ENCODE data around the gene CARNS1.
A peak's percentile ranks its signal among the peaks of the same experiment; 100 is the strongest.
"Not testable (repeated sequence)": the region's sequence is repeated elsewhere in the genome, so short reads cannot be mapped to it uniquely, and the experiment has no call there.

The CARNS1 gene

GRCh38 chr11:67396587-67397389 lies 18.7 kb upstream of the CARNS1 start:
- no peak for DNase-seq (ENCODE audit: low read depth)

- DNase-seq (ENCODE audit: low read depth): no peak
Measured at GRCh38 chr11:67397536-67397935, 17.9 kb upstream of the CARNS1 start.

- DNase-seq (ENCODE audit: low read depth): no peak
Measured at GRCh38 chr11:67397986-67398660, 17.4 kb upstream of the CARNS1 start.

GRCh38 chr11:67398661-67399563 lies 16.6 kb upstream of the CARNS1 start:
- no peak for DNase-seq (ENCODE audit: low read depth)

- DNase-seq (ENCODE audit: low read depth): no peak
Measured at GRCh38 chr11:67400251-67400941, 15.1 kb upstream of the CARNS1 start.

GRCh38 chr11:67400942-67401494 lies 14.5 kb upstream of the CARNS1 start:
- no peak for DNase-seq (ENCODE audit: low read depth)

- peak; percentile 85 for DNase-seq (ENCODE audit: low read depth)
Measured at GRCh38 chr11:67401495-67402191, 13.8 kb upstream of the CARNS1 start, which contains the start of gene PPP1CA. Gene PPP1CA (minus strand): TSS chr11:67401858. CDS start chr11:67401782, 76 bp downstream.

GRCh38 chr11:67402192-67402839 lies 13.2 kb upstream of the CARNS1 start:
- DNase-seq (ENCODE audit: low read depth): not testable (repeated sequence)

GRCh38 chr11:67403085-67403484 lies 12.4 kb upstream of the CARNS1 start:
- DNase-seq (ENCODE audit: low read depth): not testable (repeated sequence)

- DNase-seq (ENCODE audit: low read depth): no peak
Measured at GRCh38 chr11:67404515-67405195, 10.8 kb upstream of the CARNS1 start.

GRCh38 chr11:67405196-67405567 lies 10.3 kb upstream of the CARNS1 start:
- DNase-seq (ENCODE audit: low read depth): no peak

- DNase-seq (ENCODE audit: low read depth): no peak
Measured at GRCh38 chr11:67405688-67406339, 9.7 kb upstream of the CARNS1 start.

- DNase-seq (ENCODE audit: low read depth): no peak
Measured at GRCh38 chr11:67406420-67406968, 9.0 kb upstream of the CARNS1 start.

- no peak for DNase-seq (ENCODE audit: low read depth)
Measured at GRCh38 chr11:67406969-67407687, 8.3 kb upstream of the CARNS1 start.

- DNase-seq (ENCODE audit: low read depth): no peak
Measured at GRCh38 chr11:67407688-67408163, 7.8 kb upstream of the CARNS1 start.

- DNase-seq (ENCODE audit: low read depth): no peak
Measured at GRCh38 chr11:67408437-67409200, 6.9 kb upstream of the CARNS1 start.

GRCh38 chr11:67409261-67409666 lies 6.2 kb upstream of the CARNS1 start:
- peak; percentile 56 for DNase-seq (ENCODE audit: low read depth)
